KBM-7 (cell line): Measurements from ENCODE around the gene AAMDC.
A peak's percentile ranks its signal among the peaks of the same experiment; 100 is the strongest.
"Not testable (repeated sequence)": the region's sequence is repeated elsewhere in the genome, so short reads cannot be mapped to it uniquely, and the experiment has no call there.

Experiments used
- DNase-seq: peaks from one replicate; pipeline ENCODE4 v3.0.0-alpha.2; 2015
- in situ Hi-C: fragments of 300-500 bp; cut with MboI; formaldehyde crosslinking; loops from 2 replicates; pipeline ENCODE4 v1.14.3; 2020; ENCODE audit warnings: low sequenced_read_pairs, low pct_unique_long_range_greater_than_20kb, mixed read lengths

The AAMDC gene

DNA sequence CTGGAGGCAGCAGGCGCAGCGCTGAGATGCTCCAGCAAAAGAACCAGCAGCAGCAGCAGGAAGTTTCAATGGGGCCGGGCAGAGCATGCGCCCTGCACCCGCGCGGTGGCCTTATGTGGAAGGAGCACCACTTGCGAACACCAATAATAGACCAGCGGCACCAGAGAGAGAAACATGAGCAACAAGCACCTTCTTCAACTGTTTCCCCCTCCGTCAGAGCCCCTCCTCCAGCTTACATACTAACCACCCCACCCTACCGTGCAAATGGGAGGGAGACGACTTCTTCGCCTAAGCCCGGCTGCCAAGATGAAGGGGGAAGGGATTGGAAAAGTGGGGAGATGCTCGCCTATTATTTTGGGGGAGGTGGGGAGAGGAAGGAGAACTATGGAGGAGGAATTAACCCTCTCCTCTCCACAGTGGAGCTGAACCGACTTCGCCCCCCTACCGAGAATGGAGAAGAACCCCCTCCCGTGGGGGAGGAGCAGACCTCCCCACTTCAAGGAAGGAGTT lies 1.5 kb upstream of the AAMDC start:
- in situ Hi-C loops: no loop called here
- DNase-seq: peak; percentile 90

DNA sequence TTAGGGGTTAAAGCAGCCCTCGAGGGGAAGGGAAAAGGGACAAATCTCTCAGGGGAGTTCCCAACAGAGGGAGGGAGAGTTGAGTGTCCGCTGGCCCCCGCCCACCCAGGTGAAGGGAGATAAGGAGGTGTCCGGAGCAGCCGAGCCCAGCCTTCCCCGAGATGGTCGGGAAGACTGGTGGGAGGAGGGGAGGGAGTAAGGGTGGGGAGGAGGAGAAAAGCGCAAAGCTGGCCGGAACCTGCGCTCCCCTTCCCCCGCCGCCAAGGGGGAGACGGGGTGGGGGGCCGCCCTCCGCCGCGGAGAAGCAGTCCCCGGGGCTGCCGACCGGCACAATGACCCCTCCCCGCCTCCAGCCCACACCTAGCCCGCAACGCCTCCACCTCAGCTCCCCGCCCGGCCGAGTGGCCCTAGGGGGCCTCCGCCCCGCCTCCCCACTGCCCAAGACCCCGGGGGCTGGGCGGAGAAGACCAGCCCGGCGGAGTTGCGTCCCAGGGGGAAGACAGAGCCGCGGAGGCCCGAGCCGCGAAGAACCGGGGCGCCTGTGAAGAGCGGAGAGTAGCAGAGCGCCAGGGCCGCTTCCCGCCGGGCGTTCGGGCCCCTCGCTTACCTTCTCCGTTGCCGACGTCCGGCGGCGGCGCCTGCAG lies 901 bp upstream of the AAMDC start:
- in situ Hi-C loops: no loop called here
- no peak for DNase-seq

DNA sequence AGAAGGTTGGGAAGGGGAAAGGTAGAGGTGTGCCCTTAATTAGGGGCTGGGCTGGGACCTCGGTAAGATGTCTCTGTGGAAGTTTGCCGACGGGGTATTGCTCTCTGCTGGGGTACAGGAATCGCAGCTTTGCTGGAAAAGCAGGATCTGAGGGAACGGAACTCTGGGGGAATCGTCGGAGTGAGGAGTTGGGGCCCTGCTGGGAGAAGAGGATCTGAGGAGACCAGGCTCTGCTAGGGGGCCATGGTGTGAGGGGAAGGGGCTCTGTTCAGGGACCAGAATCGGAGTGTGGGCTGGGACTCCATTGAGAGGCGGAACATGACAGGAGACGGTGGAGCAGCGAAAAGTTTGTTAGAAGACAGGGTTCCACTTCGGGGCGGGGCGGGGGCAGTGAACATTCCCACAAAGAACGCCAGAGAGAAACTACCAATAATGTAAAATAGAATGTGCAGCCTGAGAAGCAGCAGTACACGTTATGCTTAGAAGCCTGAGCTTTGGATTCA lies 456 bp downstream of the AAMDC start:
- in situ Hi-C loops: no loop called here
- peak; percentile 32 for DNase-seq

DNA sequence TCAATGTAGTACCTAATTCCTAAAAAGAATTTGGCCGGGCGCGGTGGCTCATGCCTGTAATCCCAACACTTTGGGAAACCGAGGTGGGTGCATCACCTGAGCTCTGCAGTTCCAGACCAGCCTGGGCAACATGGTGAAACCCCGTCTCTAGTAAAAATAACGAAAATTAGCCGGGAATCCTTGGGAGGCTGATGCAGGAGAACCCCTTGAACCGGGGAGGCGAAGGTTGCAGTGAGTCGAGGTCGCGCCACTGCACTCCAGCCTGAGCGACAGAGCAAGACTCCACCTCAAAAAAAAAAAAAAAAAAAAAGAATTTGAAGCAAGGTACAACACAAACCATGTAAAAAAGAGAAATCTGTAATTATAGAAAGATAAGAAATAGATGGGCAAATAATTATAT lies 1.2 kb downstream of the AAMDC start:
- DNase-seq, in situ Hi-C loops: not testable (repeated sequence)

DNA sequence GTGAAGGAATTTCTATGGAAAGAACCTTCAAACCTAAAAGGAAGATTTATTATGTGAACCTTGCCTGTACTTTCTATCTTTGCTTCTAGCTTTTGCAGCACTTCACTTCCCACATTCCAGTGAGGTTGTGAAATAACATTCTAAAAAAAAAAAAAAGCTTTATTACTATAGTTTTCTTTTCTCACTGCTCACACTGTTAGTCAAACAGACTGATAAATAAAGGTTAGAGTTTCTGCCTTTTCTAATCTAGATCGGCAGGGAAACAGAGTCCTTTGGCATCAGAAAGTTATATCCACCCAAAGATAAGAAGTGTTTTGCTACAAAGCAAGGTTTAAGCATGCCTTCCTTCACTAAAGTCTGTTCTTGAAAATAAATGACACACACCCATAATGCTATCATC lies 2.8 kb downstream of the AAMDC start:
- in situ Hi-C loops: no loop called here
- DNase-seq: no peak

DNA sequence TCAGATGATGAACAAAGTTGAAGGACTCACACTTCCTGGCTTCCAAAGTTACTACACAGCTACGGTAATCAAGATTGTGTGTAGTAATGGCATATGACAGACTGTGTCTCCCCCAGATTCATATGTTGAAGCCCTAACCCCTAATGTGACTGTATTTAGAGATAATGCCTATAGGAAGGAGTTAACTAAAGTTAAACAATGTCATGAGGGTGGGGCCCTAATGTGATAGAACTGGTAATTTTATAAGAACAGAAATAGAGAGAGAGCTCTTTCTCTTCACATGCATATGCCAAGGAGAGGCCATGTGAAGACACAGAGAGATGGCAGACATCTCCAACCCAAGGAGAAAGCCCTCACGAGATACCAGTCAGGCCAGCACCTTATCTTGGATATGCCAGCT lies 8.0 kb downstream of the AAMDC start:
- no peak for DNase-seq
- in situ Hi-C loops: no loop called here

DNA sequence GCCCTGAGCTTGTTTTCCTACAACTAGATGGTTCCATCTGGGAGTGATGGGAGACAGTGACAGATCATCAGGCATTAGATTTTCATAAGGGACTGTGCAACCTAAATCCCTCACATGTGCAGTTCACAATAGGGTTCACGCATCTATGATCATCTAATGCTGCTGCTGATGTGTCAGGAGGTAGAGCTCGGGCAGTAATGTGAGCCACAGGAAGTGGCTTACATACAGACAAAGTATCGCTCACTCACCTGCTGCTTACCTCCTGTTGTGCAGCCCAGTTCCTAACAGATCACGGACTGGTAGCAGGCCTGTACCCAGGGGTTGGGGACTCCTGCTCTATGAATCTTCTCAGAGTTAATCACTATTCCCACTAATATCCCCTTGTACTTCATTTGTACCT lies 12.4 kb downstream of the AAMDC start:
- DNase-seq: no peak
- in situ Hi-C loops: no loop called here

DNA sequence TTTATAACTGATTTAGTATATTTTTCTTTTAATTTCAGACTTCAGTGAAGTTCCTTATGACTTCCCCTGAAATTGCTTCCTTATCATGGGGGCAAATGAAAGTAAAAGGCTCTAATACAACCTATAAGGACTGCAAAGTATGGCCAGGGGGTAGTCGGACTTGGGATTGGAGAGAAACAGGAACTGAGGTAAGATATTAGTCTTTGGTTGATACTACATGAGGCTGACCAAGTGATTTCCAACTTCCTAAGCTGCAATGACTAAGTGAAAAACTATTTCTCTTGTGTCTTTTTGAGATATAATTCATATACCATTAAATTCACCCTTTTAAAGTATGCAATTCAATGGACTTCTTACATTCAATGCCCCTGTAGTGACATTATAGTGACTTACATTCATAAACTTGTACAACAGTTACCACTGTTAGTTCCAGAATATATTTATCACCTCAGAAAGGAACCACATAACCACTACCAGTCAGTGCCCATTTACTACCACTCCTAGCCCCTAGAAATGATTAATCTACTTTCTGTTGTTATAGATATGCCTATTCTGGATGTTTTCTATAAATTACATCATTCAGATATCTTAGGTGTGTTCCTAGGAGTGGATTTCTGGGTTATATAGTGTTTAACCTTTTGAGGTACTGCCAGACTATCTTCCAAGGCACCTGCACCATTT lies 21.6 kb downstream of the AAMDC start:
- DNase-seq: no peak
- in situ Hi-C loops: no loop called here

DNA sequence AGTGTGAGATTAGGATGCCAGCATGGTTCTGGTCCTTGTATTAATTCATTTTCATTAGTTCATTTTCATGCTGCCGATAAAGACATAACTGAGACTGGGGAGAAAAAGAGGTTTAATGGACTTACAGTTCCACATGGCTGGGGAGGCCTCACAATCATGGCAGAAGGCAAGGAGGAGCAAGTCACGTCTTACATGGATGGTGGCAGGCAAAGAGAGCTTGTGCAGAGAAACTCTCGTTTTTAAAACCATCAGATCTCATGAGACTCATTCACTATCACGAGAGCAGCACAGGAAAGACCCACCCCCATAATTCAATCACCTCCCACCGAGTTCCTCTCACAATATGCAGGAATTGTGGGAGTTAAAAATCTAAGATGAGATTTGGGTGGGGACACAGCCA lies 22.8 kb downstream of the AAMDC start:
- in situ Hi-C loops, DNase-seq: not testable (repeated sequence)

DNA sequence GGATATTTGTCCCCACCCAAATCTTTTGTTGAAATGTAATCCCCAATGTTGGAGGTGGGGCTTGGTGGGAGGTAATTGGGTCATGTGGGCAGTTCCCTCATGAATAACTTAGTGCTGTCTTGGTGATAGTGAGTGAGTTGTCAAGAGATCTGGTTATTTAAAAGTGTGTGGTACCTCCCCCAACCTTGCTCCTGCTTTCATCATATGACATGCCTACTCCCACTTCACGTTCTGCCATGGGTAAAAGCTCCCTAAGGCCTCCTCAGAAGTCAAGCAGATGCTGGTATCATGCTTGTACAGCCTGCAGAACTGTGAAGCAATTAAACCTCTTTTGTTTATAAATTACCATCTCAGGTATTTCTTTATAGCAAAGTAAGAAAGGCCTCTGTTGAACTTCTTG lies 30.6 kb downstream of the AAMDC start:
- in situ Hi-C loops: no loop called here
- DNase-seq: no peak

DNA sequence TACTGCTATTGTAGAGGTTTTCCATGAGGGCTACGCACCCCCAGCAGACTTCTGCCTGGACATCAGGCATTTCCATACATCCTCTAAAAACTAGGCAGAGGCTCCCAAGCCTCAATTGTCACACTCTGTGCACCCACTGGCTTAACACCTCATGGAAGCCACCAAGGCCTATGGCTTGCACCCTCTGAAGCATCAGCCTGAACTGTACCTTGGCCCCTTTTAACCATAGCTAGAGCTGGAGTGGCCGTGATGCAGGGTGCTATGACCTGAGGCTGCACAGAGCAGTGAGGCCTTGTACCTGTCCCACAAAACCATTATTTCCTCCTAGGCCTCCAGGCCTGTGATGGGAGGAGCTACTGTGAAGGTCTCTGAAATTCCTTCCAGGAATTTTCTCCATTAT lies 33.9 kb downstream of the AAMDC start:
- in situ Hi-C loops: no loop called here

DNA sequence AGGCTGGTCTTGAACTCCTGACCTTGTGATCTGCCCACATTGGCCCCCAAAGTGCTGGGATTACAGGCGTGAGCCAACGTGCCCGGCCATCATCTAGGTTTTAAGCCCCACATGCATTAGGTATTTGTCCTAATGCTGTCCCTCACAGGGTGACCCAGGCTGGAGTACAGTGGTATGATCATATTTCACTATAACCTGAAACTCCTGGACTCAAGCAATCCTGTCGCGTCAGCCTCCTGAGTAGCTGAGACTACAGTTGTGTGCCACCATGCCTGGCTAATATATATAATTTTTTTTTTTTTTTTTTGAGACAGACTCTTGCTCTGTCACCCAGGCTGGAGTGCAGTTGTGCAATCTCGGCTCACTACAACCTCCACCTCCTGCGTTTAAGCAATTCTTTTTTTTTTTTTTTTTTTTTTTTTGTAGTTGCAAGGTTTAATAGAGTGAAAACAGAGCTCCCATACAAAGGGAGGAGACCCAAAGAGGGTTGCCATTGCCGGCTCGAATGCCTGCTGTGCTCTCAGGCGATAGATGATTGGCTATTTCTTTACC lies 37.0 kb downstream of the AAMDC start:
- in situ Hi-C loops, DNase-seq: not testable (repeated sequence)

More for the DNA sequence above, 33.9 kb downstream of the AAMDC start:
- no peak for DNase-seq

DNA sequence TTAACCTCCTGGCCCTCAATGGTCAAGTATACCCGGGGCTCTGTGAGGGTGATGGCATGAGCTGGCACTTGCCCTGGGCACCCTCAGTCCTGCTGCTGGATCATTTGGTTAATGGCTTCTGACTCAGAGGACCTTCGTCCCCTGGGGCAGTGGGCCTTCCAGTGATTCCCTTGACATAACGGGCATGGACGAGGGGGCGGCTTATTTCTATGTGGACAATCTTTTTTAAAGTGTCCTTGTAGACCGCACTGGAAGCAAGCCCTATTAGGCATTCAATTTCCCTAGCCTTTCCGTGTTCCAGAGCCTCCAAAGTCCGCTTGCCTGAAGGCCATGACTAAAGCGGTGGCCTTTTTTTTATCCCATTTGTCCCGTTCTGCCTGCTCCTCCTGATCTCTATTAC lies 40.5 kb downstream of the AAMDC start:
- in situ Hi-C loops, DNase-seq: not testable (repeated sequence)

DNA sequence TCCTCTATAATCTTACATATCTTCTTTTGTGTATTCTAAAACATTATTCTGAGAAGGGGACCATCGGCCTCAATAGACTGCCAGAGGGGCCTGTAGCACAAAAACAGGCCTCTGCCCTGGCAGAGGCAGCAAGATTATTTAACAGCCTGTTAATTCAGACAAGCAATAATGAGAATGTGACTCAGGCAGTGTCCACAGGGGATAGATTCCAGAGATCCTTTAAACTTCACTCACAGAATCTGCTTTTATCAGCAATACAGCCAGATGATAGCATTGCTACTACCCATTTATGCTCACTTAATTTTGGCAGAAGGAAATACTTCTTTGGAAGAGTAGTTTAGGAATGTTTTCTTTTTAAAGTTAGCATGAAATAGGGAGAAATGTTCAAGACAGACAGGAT lies 44.9 kb downstream of the AAMDC start:
- in situ Hi-C loops: no loop called here
- no peak for DNase-seq

DNA sequence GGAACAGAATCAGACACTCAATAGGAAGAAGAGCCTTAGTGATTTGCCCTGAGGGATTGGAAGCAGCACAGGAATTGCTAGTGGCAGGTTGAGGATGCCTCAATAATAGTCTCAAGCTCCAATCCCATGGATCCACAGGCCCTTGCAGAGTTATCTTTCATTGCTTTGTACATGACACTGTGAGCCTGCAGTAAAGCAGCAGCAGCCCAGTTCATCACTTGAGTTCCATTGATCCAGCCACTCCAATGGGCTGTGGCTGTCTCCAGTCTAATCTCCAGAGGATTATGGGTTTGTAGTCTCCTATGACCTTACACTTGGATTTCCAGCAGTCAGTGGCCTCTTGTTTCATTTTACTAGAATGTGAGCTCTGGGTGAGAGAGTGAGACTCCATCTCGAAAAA lies 45.4 kb downstream of the AAMDC start:
- in situ Hi-C loops: no loop called here

DNA sequence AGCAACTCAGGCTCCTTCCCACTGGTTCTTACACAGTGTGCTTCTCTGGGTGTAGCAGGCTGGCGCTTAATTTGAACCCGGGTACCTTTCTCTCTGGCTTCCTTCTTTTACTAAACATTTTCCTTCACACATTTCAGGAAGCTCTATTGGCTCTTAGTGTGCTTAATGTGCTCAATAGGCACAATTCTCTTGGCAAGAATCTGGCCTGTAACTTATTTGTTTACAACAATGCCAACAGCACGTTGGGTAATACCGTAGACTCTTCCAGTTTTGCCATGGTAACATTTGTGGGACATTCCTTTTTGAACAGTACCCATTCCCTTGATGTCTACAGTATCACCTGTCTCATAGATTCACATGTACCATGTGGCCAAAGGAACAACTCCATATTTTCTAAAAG lies 47.8 kb downstream of the AAMDC start:
- in situ Hi-C loops: no loop called here
- DNase-seq: no peak

More for the DNA sequence above, 45.4 kb downstream of the AAMDC start:
- no peak for DNase-seq

DNA sequence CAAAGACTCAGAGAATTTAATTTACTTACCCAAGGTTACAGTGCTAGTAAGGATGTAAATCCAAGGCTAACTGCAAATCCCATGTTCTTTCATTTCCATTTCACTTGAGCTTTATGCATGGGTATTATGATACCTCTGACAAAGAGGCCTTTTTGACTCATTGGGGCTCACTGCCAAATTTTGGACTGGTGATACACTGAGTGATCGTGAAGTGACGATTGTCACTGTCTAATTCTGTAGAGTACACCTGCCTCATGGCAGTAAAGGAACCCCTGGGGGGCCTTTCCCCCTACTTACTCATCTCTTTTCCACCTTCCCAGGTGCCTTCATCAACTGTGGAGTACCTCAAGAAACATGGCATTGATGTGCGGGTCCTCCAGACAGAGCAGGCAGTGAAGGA lies 50.9 kb downstream of the AAMDC start:
- no peak for DNase-seq
- in situ Hi-C loops: no loop called here

DNA sequence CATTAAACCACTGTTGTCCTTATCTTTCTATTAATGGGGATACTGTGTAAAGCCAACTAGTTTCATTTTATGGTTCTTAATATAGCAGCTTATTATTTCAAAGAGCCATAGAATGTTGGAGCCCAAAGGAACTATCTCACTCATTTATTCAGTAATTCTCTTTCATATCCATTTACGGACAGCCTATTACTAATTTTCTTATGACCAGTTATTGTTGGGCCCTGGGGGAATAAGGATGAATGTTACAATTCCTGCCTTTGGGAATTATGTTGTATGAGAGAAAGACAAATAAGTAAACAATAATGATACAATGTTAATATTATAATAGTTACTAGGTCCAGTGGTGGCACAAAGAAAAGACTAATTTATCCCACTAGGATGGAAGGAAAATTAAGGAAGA lies 52.4 kb downstream of the AAMDC start:
- in situ Hi-C loops: no loop called here
- DNase-seq: no peak

DNA sequence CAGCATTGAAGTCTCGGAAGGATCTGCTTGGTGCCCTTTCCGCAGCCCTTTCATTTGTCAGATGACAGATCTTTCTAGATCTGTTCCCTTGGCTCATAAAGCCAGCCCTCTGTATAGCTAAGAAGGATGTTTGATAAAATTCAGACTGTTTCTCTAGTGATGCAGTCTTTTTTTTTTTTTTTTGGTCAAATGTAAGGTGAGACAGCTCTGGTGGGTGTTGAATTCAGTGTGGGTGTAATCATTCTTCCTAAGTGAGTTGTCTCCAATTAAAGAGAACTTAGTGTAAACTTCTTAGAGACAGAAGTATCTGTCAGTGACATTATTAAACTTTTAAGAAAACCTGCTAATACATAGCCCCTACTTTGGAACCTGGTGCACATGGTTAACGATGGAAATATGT lies 53.3 kb downstream of the AAMDC start:
- in situ Hi-C loops: no loop called here
- DNase-seq: no peak

DNA sequence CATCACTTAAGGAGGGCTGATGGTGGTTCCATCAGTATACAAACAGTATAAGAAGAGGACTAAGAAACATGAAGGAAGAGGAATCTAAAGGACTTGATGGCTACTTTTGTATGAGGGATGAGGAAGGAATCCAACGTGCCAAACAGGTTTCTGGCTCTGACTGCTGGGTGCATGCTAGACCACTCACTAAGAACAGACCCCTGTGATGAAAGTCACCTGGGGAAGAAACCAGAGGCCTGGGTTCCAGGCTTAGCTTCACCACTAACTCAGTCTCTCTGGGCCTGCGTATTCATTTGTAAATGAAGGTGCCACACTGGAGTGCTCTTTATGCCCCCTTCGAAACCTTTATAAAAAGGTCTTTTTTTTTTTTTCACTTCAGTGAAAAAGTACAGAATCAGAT lies 55.1 kb downstream of the AAMDC start:
- no peak for DNase-seq
- in situ Hi-C loops: no loop called here
